SK-N-SH treated with all-trans-retinoic acid at 6 μM for 48 hours (cell line): Measurements from ENCODE around the gene ZFYVE21.

ENCODE experiments used
- TCF4 ChIP-seq: fragments of 250-450 bp; sonication (Bioruptor Pico); IDR thresholded peaks from 2 replicates; pipeline ENCODE4 v1.8.0; 2021; ENCODE audit warnings: mild to moderate bottlenecking, moderate library complexity, borderline replicate concordance
- TSHZ2 ChIP-seq: fragments of 250-450 bp; sonication (Bioruptor Pico); IDR thresholded peaks from 2 replicates; pipeline ENCODE4 v1.5.0; 2020; ENCODE audit warnings: mild to moderate bottlenecking, moderate library complexity
- ZFP3 ChIP-seq: fragments of 250-450 bp; sonication (Bioruptor Pico); IDR thresholded peaks from 2 replicates; pipeline ENCODE4 v1.5.0; 2020; ENCODE audit warnings: mild to moderate bottlenecking, moderate library complexity
- ZNF8 ChIP-seq: fragments of 450-650 bp; formaldehyde crosslinking; IDR thresholded peaks from 2 replicates; pipeline ENCODE4 v1.5.0; 2020; ENCODE audit warnings: mild to moderate bottlenecking, moderate library complexity
- TF ChIP-seq, protein P1 (sequence below): fragments of 250-450 bp; sonication (Bioruptor Pico); IDR thresholded peaks from 2 replicates; pipeline ENCODE4 v1.8.0; 2021; ENCODE audit warnings: low read depth, mild to moderate bottlenecking, moderate library complexity, borderline replicate concordance
- TF ChIP-seq, protein P2 (sequence below): fragments of 250-450 bp; sonication (Bioruptor Pico); IDR thresholded peaks from 2 replicates; pipeline ENCODE4 v1.5.1; 2020; ENCODE audit warnings: low read depth, mild to moderate bottlenecking, moderate library complexity

GRCh38 chr14:103715052-103716000, at the start of gene ZFYVE21, which contains the start of gene XRCC3:
- TF ChIP-seq TSHZ2 (no peak), TCF4 (CRISPR knock-in tag) (no peak), ZNF8 (CRISPR knock-in tag) (no peak), ZFP3 (CRISPR knock-in tag) (no peak)
- TF ChIP-seq, protein P1, sequence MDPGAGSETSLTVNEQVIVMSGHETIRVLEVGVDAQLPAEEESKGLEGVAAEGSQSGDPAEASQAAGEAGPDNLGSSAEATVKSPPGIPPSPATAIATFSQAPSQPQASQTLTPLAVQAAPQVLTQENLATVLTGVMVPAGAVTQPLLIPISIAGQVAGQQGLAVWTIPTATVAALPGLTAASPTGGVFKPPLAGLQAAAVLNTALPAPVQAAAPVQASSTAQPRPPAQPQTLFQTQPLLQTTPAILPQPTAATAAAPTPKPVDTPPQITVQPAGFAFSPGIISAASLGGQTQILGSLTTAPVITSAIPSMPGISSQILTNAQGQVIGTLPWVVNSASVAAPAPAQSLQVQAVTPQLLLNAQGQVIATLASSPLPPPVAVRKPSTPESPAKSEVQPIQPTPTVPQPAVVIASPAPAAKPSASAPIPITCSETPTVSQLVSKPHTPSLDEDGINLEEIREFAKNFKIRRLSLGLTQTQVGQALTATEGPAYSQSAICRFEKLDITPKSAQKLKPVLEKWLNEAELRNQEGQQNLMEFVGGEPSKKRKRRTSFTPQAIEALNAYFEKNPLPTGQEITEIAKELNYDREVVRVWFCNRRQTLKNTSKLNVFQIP (CRISPR knock-in tag), result no peak
- TF ChIP-seq, protein P2, sequence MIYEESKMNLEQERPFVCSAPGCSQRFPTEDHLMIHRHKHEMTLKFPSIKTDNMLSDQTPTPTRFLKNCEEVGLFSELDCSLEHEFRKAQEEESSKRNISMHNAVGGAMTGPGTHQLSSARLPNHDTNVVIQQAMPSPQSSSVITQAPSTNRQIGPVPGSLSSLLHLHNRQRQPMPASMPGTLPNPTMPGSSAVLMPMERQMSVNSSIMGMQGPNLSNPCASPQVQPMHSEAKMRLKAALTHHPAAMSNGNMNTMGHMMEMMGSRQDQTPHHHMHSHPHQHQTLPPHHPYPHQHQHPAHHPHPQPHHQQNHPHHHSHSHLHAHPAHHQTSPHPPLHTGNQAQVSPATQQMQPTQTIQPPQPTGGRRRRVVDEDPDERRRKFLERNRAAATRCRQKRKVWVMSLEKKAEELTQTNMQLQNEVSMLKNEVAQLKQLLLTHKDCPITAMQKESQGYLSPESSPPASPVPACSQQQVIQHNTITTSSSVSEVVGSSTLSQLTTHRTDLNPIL (CRISPR knock-in tag), result no peak
